Activated CD8-positive, alpha-beta memory T cell treated with anti-CD3 and anti-CD28 coated beads, Interleukin-2, amount 50 U/mL, for 48 hours (primary cell): ENCODE results near the gene PDE11A.
"Not testable (repeated sequence)": the region's sequence is repeated elsewhere in the genome, so short reads cannot be mapped to it uniquely, and the experiment has no call there.

ENCODE experiments used
- DNase-seq: peaks from one replicate; pipeline ENCODE4 v3.0.0-alpha.2; 2020

The PDE11A gene

GRCh38 chr2:177810906-177811305 is 261.7 kb downstream of the PDE11A start:
- DNase-seq = no peak

GRCh38 chr2:177808984-177809809 is 263.4 kb downstream of the PDE11A start:
- DNase-seq = no peak

- no peak for DNase-seq
Measured at GRCh38 chr2:177806025-177806424, 266.6 kb downstream of the PDE11A start.

- DNase-seq = no peak
Measured at GRCh38 chr2:177799531-177799930, 273.0 kb downstream of the PDE11A start.

GRCh38 chr2:177797808-177798207 is 274.8 kb downstream of the PDE11A start:
- no peak for DNase-seq

- DNase-seq = no peak
Measured at GRCh38 chr2:177796654-177797415, 275.7 kb downstream of the PDE11A start.

GRCh38 chr2:177796011-177796410 is 276.6 kb downstream of the PDE11A start:
- DNase-seq = no peak

GRCh38 chr2:177785143-177785542 is 287.4 kb downstream of the PDE11A start:
- not testable (repeated sequence) for DNase-seq

GRCh38 chr2:177784745-177785067 is 287.9 kb downstream of the PDE11A start:
- DNase-seq = no peak

GRCh38 chr2:177783835-177784744 is 288.5 kb downstream of the PDE11A start:
- no peak for DNase-seq

GRCh38 chr2:177783091-177783490 is 289.5 kb downstream of the PDE11A start:
- no peak for DNase-seq

- DNase-seq = no peak
Measured at GRCh38 chr2:177782613-177783012, 290.0 kb downstream of the PDE11A start.

GRCh38 chr2:177778472-177778871 is 294.1 kb downstream of the PDE11A start:
- DNase-seq = no peak

- no peak for DNase-seq
Measured at GRCh38 chr2:177772529-177772928, 300.0 kb downstream of the PDE11A start.

GRCh38 chr2:177771191-177771590 is 301.4 kb downstream of the PDE11A start:
- no peak for DNase-seq

GRCh38 chr2:177767768-177768167 is 304.8 kb downstream of the PDE11A start:
- DNase-seq = no peak

GRCh38 chr2:177765698-177766097 is 306.9 kb downstream of the PDE11A start:
- DNase-seq = no peak

- peak; percentile 88 for DNase-seq
Measured at GRCh38 chr2:177763531-177764265, 308.9 kb downstream of the PDE11A start.

- DNase-seq = no peak
Measured at GRCh38 chr2:177759443-177759842, 313.1 kb downstream of the PDE11A start.

GRCh38 chr2:177758591-177759371 is 313.8 kb downstream of the PDE11A start:
- DNase-seq = no peak

GRCh38 chr2:177756336-177756735 is 316.2 kb downstream of the PDE11A start:
- no peak for DNase-seq

GRCh38 chr2:177754492-177754873 is 318.1 kb downstream of the PDE11A start:
- DNase-seq = no peak
